Natural killer cell (primary cell): Measurements from ENCODE around the gene ANGPT4. TPM values are rescaled to one million over a fixed set of nuclear protein-coding genes. Genes with fewer than 3 reads are reported as not detected.

Experiments
- ATAC-seq, 3 donors: fragments of 150-1000 bp in 2 of 3; fragments of 200-7000 bp in 1 of 3; cut with Tn5 transposase; 1 replicate in 1 of 3; 2 replicates in 2 of 3; pipeline ENCODE4 v1.10.0; 2021; ENCODE audit warnings: mild to moderate bottlenecking in 2 of 3, moderate library complexity in 2 of 3
- DNase-seq, 2 donors: peaks; one replicate each; pipeline versions ENCODE4 v3.0.0 to v3.0.0-alpha.2; 2013 to 2021; ENCODE audit warnings: mixed read lengths in 1 of 2
- H3K27ac ChIP-seq: one replicate; pipeline ENCODE4 v1.5.1; 2013; ENCODE audit warnings: mild to moderate bottlenecking, low read length
- H3K27me3 ChIP-seq: one replicate; pipeline ENCODE4 v1.6.1; 2013; ENCODE audit warnings: low read length; ENCODE audit not compliant: control insufficient read depth, insufficient read depth
- H3K36me3 ChIP-seq: one replicate; pipeline ENCODE4 v1.6.1; 2013; ENCODE audit warnings: low read length; ENCODE audit not compliant: control insufficient read depth, insufficient read depth
- H3K4me1 ChIP-seq: one replicate; pipeline ENCODE4 v1.6.1; 2013; ENCODE audit warnings: low read length; ENCODE audit not compliant: control insufficient read depth, insufficient read depth
- H3K4me3 ChIP-seq: one replicate; pipeline ENCODE4 v1.5.1; 2013; ENCODE audit warnings: low read length
- H3K9me3 ChIP-seq: one replicate; pipeline ENCODE4 v1.6.1; 2013; ENCODE audit warnings: low read length; ENCODE audit not compliant: control insufficient read depth, insufficient read depth
- H3K27ac Mint-ChIP-seq, 2 donors: one replicate each; pipeline ENCODE4 v1.8.0; 2022; ENCODE audit warnings: mild to moderate bottlenecking in 2 of 2, mixed read lengths in 2 of 2, moderate library complexity in 1 of 2
- H3K27me3 Mint-ChIP-seq, 2 donors: one replicate each; pipeline ENCODE4 v1.8.0; 2022; ENCODE audit warnings: low read depth in 2 of 2, mixed read lengths in 2 of 2
- H3K36me3 Mint-ChIP-seq: one replicate; pipeline ENCODE4 v1.8.0; 2022; ENCODE audit warnings: mixed read lengths
- H3K4me1 Mint-ChIP-seq, 2 donors: one replicate each; pipeline ENCODE4 v1.8.0; 2022; ENCODE audit warnings: mixed read lengths in 2 of 2
- H3K4me3 Mint-ChIP-seq: one replicate; pipeline ENCODE4 v1.8.0; 2022; ENCODE audit warnings: mild to moderate bottlenecking, moderate library complexity, mixed read lengths
- H3K9me3 Mint-ChIP-seq, 2 donors: one replicate each; pipeline ENCODE4 v1.8.0; 2022; ENCODE audit warnings: mixed read lengths in 2 of 2
- CTCF ChIP-seq: fragments of 200-600 bp; IDR thresholded peaks from one replicate; pipeline ENCODE4 v1.8.0; 2022; ENCODE audit warnings: antibody characterized with exemption
- WGBS: methylation state at CpG from one replicate; pipeline ENCODE4 v1.1.7; 2013; ENCODE audit warnings: missing lambda C conversion rate; ENCODE audit not compliant: insufficient coverage; 5-methylcytosine and 5-hydroxymethylcytosine counted together
- intact Hi-C: fragments of 100-400 bp; cut with micrococcal nuclease; formaldehyde crosslinking; loops from one replicate; pipeline ENCODE4 v1.14.2; 2022
- total RNA-seq, 4 donors: library from RNA; stranded (reverse); fragments of 120-200 nt in 1 of 4; gene quantifications; one replicate each; pipeline versions ENCODE4 v1.2.3 to v1.2.4, GENCODE V29; 2013 to 2022

ANGPT4 gene
- total RNA-seq, 3 donors from 2014 or later (not counting 1 experiment from before 2014, with no cell fraction given), result not detected

- no peaks in the 10 kb centered on the region for H3K4me1 Mint-ChIP-seq
- peaks cover 3 to 19% of the 10 kb centered on the region in 2 donors for H3K27me3 Mint-ChIP-seq
- H3K4me1 ChIP-seq, result peaks cover 3% of the 10 kb centered on the region
- H3K36me3 ChIP-seq, result no peaks in the 10 kb centered on the region
- no peaks in the 10 kb centered on the region for H3K9me3 Mint-ChIP-seq
- 83% methylated on average over 4 of the region's 4 CpGs for WGBS
- TF ChIP-seq CTCF, result no peak
- ATAC-seq (no peak), DNase-seq (no peak)
- H3K36me3 Mint-ChIP-seq, result no peaks in the 10 kb centered on the region
- no peak overlapping the region for H3K27ac Mint-ChIP-seq
- no peak overlapping the region for H3K4me3 ChIP-seq
- H3K27ac ChIP-seq, result no peak overlapping the region
- intact Hi-C loops, result no loop called here
- H3K9me3 ChIP-seq, result no peaks in the 10 kb centered on the region
- H3K27me3 ChIP-seq, result no peaks in the 10 kb centered on the region
- no peak overlapping the region for H3K4me3 Mint-ChIP-seq
These were observed 6.6 kb upstream of the ANGPT4 start for GRCh38 chr20:922781-923180.

DNA sequence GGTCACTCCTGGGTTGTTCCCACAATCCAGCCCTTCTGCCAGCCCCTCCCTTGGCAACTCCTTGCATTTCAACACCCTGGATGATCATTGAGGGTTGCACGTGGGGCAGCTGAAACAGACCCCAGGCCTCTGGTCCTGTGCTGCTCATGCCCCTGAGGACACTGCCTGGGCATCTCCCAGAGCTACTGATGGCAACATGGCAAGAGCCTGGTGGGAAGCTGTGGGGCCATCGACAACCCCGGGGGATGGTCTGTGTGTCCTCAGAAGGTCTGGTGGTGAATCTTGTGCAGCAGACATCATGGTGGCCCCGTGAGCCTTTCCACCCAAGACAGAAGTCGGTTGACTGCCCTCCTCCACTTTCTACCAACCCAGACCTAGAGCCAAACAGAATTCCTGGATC lies 4.9 kb upstream of the ANGPT4 start:
- no peak for DNase-seq
- intact Hi-C loops, result no loop called here
- Mint-ChIP-seq H3K27me3 (peaks cover 0 to 8% of the 10 kb centered on the region in 2 donors), H3K4me3 (no peak overlapping the region), H3K36me3 (no peaks in the 10 kb centered on the region), H3K9me3 (no peaks in the 10 kb centered on the region), H3K27ac (no peak overlapping the region), H3K4me1 (peaks cover 0 to 5% of the 10 kb centered on the region in 2 donors)
- Histone ChIP-seq H3K4me3 (no peak overlapping the region), H3K27me3 (no peaks in the 10 kb centered on the region), H3K27ac (no peak overlapping the region), H3K4me1 (peaks cover 3% of the 10 kb centered on the region), H3K36me3 (no peaks in the 10 kb centered on the region), H3K9me3 (no peaks in the 10 kb centered on the region)
- no peak for TF ChIP-seq CTCF
- ATAC-seq, result no peak
- WGBS, result 87% methylated on average over 5 of the region's 5 CpGs

DNA sequence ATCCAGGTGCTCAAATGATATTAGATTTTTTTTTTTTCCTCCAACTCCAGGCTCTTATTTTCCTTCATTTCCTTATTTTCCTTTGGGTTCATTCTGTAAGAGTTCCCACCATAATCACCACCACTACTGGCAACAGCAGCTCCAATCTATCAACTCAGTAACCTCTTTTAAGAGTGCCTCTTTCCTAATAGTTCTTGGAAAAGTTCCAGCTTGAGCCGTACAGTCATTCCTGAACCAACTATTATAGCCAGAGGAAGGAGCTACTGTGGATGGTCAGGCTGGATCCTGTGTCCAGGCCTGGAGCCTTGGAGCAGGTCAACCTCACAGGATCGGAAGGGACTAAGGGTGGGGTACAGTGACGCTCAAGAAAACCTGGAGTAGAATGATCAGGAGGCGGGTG lies 4.2 kb upstream of the ANGPT4 start:
- H3K27me3 ChIP-seq, result no peaks in the 10 kb centered on the region
- no peaks in the 10 kb centered on the region for H3K36me3 ChIP-seq
- H3K4me3 Mint-ChIP-seq, result no peak overlapping the region
- H3K27ac ChIP-seq, result no peak overlapping the region
- H3K9me3 ChIP-seq, result no peaks in the 10 kb centered on the region
- H3K4me1 ChIP-seq, result peaks cover 3% of the 10 kb centered on the region
- no peaks in the 10 kb centered on the region for H3K36me3 Mint-ChIP-seq
- no peak for TF ChIP-seq CTCF
- no peak overlapping the region for H3K4me3 ChIP-seq
- ATAC-seq, result no peak
- H3K4me1 Mint-ChIP-seq, result peaks cover 0 to 5% of the 10 kb centered on the region in 2 donors
- DNase-seq, result no peak
- no peak overlapping the region for H3K27ac Mint-ChIP-seq
- intact Hi-C loops, result no loop called here
- no peaks in the 10 kb centered on the region for H3K9me3 Mint-ChIP-seq
- H3K27me3 Mint-ChIP-seq, result peaks cover under 1 to 2% of the 10 kb centered on the region in 2 donors
- WGBS, result 95% methylated on average over 4 of the region's 4 CpGs

- Mint-ChIP-seq H3K9me3 (no peaks in the 10 kb centered on the region), H3K4me3 (no peak overlapping the region), H3K4me1 (peaks cover 0 to 5% of the 10 kb centered on the region in 2 donors), H3K36me3 (no peaks in the 10 kb centered on the region), H3K27me3 (peaks cover 0 to 10% of the 10 kb centered on the region in 2 donors), H3K27ac (no peak overlapping the region)
- TF ChIP-seq CTCF, result no peak
- H3K27ac ChIP-seq, result no peak overlapping the region
- WGBS, result 58% methylated on average over 5 of the region's 5 CpGs
- H3K27me3 ChIP-seq, result no peaks in the 10 kb centered on the region
- H3K4me3 ChIP-seq, result no peak overlapping the region
- DNase-seq (no peak), ATAC-seq (no peak)
- no peaks in the 10 kb centered on the region for H3K36me3 ChIP-seq
- intact Hi-C loops, result no loop called here
- H3K4me1 ChIP-seq, result no peaks in the 10 kb centered on the region
- no peaks in the 10 kb centered on the region for H3K9me3 ChIP-seq
These were observed 3.4 kb upstream of the ANGPT4 start for GRCh38 chr20:919491-919916.
